Measurements from ENCODE around the gene MRPS27.
A peak's percentile ranks its signal among the peaks of the same experiment; 100 is the strongest.

The MRPS27 gene

GRCh38 chr5:72269411-72269780 lies 50.6 kb downstream of the MRPS27 start:
- no peak overlapping the region for H3K4me3 ChIP-seq (ENCODE audit: low read depth, low read length)
- in situ Hi-C loops (cut with HindIII; ENCODE audit: low sequenced_read_pairs) = no loop called here
- no peak for DNase-seq (ENCODE audit: low read depth)
- TF ChIP-seq CTCF (IDR thresholded peaks at IDR 0.05; ENCODE audit: low read depth, low read length, missing control alignments) = no peak

GRCh38 chr5:72268753-72269410 lies 51.2 kb downstream of the MRPS27 start:
- DNase-seq (ENCODE audit: low read depth) = no peak
- H3K4me3 ChIP-seq (ENCODE audit: low read depth, low read length) = no peak overlapping the region
- in situ Hi-C loops (cut with HindIII; ENCODE audit: low sequenced_read_pairs) = no loop called here

GRCh38 chr5:72268260-72268659 lies 51.8 kb downstream of the MRPS27 start:
- DNase-seq (ENCODE audit: low read depth) = no peak
- in situ Hi-C loops (cut with HindIII; ENCODE audit: low sequenced_read_pairs) = no loop called here
- TF ChIP-seq CTCF (IDR thresholded peaks at IDR 0.05; ENCODE audit: low read depth, low read length, missing control alignments) = no peak
- H3K4me3 ChIP-seq (ENCODE audit: low read depth, low read length) = no peak overlapping the region

More at GRCh38 chr5:72268753-72269410, 51.2 kb downstream of the MRPS27 start:
- peak; percentile 70 for TF ChIP-seq CTCF (IDR thresholded peaks at IDR 0.05; ENCODE audit: low read depth, low read length, missing control alignments)

- no peak for TF ChIP-seq CTCF (IDR thresholded peaks at IDR 0.05; ENCODE audit: low read depth, low read length, missing control alignments)
- H3K4me3 ChIP-seq (ENCODE audit: low read depth, low read length) = no peak overlapping the region
- no peak for DNase-seq (ENCODE audit: low read depth)
- in situ Hi-C loops (cut with HindIII; ENCODE audit: low sequenced_read_pairs) = no loop called here
These were observed 52.4 kb downstream of the MRPS27 start for GRCh38 chr5:72267685-72268084.

GRCh38 chr5:72266862-72267261 lies 53.2 kb downstream of the MRPS27 start:
- no peak overlapping the region for H3K4me3 ChIP-seq (ENCODE audit: low read depth, low read length)
- TF ChIP-seq CTCF (IDR thresholded peaks at IDR 0.05; ENCODE audit: low read depth, low read length, missing control alignments) = no peak
- in situ Hi-C loops (cut with HindIII; ENCODE audit: low sequenced_read_pairs) = no loop called here
- no peak for DNase-seq (ENCODE audit: low read depth)

GRCh38 chr5:72265032-72265877 lies 54.8 kb downstream of the MRPS27 start:
- no peak overlapping the region for H3K4me3 ChIP-seq (ENCODE audit: low read depth, low read length)
- DNase-seq (ENCODE audit: low read depth) = no peak
- TF ChIP-seq CTCF (IDR thresholded peaks at IDR 0.05; ENCODE audit: low read depth, low read length, missing control alignments) = no peak
- in situ Hi-C loops (cut with HindIII; ENCODE audit: low sequenced_read_pairs) = no loop called here
